Embryonic facial prominence (tissue), 1 donor: Measurements from ENCODE around the gene PLEK2.

Experiments used
- DNase-seq: peaks from one replicate; pipeline ENCODE4 v3.0.0-alpha.2; 2016; ENCODE audit errors: extremely low spot score

PLEK2 gene

GRCh38 chr14:67397536-67397935 lies 14.4 kb downstream of the PLEK2 start:
- no peak for DNase-seq

- no peak for DNase-seq
These were observed 15.5 kb downstream of the PLEK2 start for GRCh38 chr14:67396381-67396970.

- no peak for DNase-seq
These were observed 16.1 kb downstream of the PLEK2 start for GRCh38 chr14:67395876-67396189.

GRCh38 chr14:67395086-67395875 lies 16.7 kb downstream of the PLEK2 start:
- DNase-seq: no peak

- DNase-seq: no peak
These were observed 18.3 kb downstream of the PLEK2 start for GRCh38 chr14:67393689-67394088.

GRCh38 chr14:67392800-67393199 lies 19.2 kb downstream of the PLEK2 start:
- DNase-seq: no peak

GRCh38 chr14:67392123-67392522 lies 19.8 kb downstream of the PLEK2 start:
- DNase-seq: no peak

- DNase-seq: no peak
These were observed 20.7 kb downstream of the PLEK2 start for GRCh38 chr14:67391268-67391667.

GRCh38 chr14:67389811-67390534 lies 22.0 kb downstream of the PLEK2 start:
- no peak for DNase-seq

- no peak for DNase-seq
These were observed 22.7 kb downstream of the PLEK2 start for GRCh38 chr14:67389275-67389674.

- no peak for DNase-seq
These were observed 24.8 kb downstream of the PLEK2 start for GRCh38 chr14:67387195-67387594.

GRCh38 chr14:67385618-67386017 lies 26.3 kb downstream of the PLEK2 start:
- DNase-seq: no peak

- DNase-seq: no peak
These were observed 26.8 kb downstream of the PLEK2 start for GRCh38 chr14:67385120-67385519.

GRCh38 chr14:67377916-67378315 lies 34.0 kb downstream of the PLEK2 start:
- DNase-seq: no peak

GRCh38 chr14:67373347-67373746 lies 38.6 kb downstream of the PLEK2 start:
- DNase-seq: no peak

- no peak for DNase-seq
These were observed 39.1 kb downstream of the PLEK2 start for GRCh38 chr14:67372833-67373232.

GRCh38 chr14:67371247-67372148 lies 40.5 kb downstream of the PLEK2 start:
- no peak for DNase-seq

- no peak for DNase-seq
These were observed 41.1 kb downstream of the PLEK2 start for GRCh38 chr14:67370830-67371229.

- DNase-seq: no peak
These were observed 46.5 kb downstream of the PLEK2 start for GRCh38 chr14:67365476-67365875.

GRCh38 chr14:67360470-67361206 lies 51.3 kb downstream of the PLEK2 start:
- DNase-seq: no peak

GRCh38 chr14:67359775-67360469 lies 52.0 kb downstream of the PLEK2 start, which contains the start of the genes ATP6V1D and EIF2S1:
TSS of gene ATP6V1D (minus strand) at chr14:67359804. CDS start at chr14:67359698, 106 bp downstream.
TSS of gene EIF2S1 (plus strand) at chr14:67360328. CDS start at chr14:67364768, 4,440 bp downstream.
- peak; percentile 96 for DNase-seq
